H7 (cell line): ENCODE measurements around the gene KIF19. TPM values are rescaled to one million over a fixed set of nuclear protein-coding genes. Genes with fewer than 3 reads are reported as not detected.

ENCODE experiments used
- DNase-seq: peaks from one replicate; pipeline ENCODE4 v3.0.0; 2012
- H3K27me3 ChIP-seq: 2 replicates; pipeline ENCODE4 v1.6.0; 2011; ENCODE audit warnings: mild to moderate bottlenecking, low read length; ENCODE audit not compliant: control insufficient read depth, insufficient read depth
- H3K36me3 ChIP-seq: replicated peaks from 2 replicates; pipeline ENCODE4 v1.5.1; 2011; ENCODE audit warnings: low read length; ENCODE audit not compliant: control insufficient read depth, insufficient read depth
- H3K4me3 ChIP-seq: 2 replicates; pipeline ENCODE4 v1.5.1; 2011; ENCODE audit warnings: low read depth, mild to moderate bottlenecking, control low read depth, low read length, moderate library complexity; ENCODE audit not compliant: insufficient read depth
- total RNA-seq: library from RNA; depleted of rRNA; stranded (reverse); fragments of >200 nt; shearing (Covaris generic); gene quantifications from 2 replicates; pipeline ENCODE4 v1.2.3, GENCODE V29; 2014

KIF19 gene
- total RNA-seq, 1 experiment from 2014 or later: 0.52 TPM

GRCh38 chr17:74373838-74374606 is 48.0 kb downstream of the KIF19 start:
- Histone ChIP-seq H3K4me3 (no peak overlapping the region), H3K36me3 (no peaks in the 10 kb centered on the region), H3K27me3 (no peaks in the 10 kb centered on the region)
- peak; percentile 56 for DNase-seq

GRCh38 chr17:74374858-74375257 is 48.8 kb downstream of the KIF19 start:
- H3K4me3 ChIP-seq: no peak overlapping the region
- no peaks in the 10 kb centered on the region for H3K27me3 ChIP-seq
- no peak for DNase-seq
- H3K36me3 ChIP-seq: no peaks in the 10 kb centered on the region

GRCh38 chr17:74379495-74380085 is 53.6 kb downstream of the KIF19 start:
- DNase-seq: peak; percentile 97
- Histone ChIP-seq H3K4me3 (peak overlapping the region; percentile 24; the same call in 1 of the 2 replicates), H3K27me3 (no peaks in the 10 kb centered on the region), H3K36me3 (no peaks in the 10 kb centered on the region)

- Histone ChIP-seq H3K4me3 (no peak overlapping the region), H3K36me3 (no peaks in the 10 kb centered on the region), H3K27me3 (no peaks in the 10 kb centered on the region)
- peak; percentile 67 for DNase-seq
Observed at GRCh38 chr17:74380086-74380958, 54.3 kb downstream of the KIF19 start.

GRCh38 chr17:74380959-74381808 is 55.2 kb downstream of the KIF19 start:
- Histone ChIP-seq H3K27me3 (no peaks in the 10 kb centered on the region), H3K4me3 (no peak overlapping the region), H3K36me3 (no peaks in the 10 kb centered on the region)
- DNase-seq: no peak

- Histone ChIP-seq H3K4me3 (no peak overlapping the region), H3K36me3 (no peaks in the 10 kb centered on the region), H3K27me3 (no peaks in the 10 kb centered on the region)
- DNase-seq: no peak
Observed at GRCh38 chr17:74383141-74383540, 57.1 kb downstream of the KIF19 start.

- no peak for DNase-seq
- Histone ChIP-seq H3K4me3 (no peak overlapping the region), H3K36me3 (no peaks in the 10 kb centered on the region), H3K27me3 (no peaks in the 10 kb centered on the region)
Observed at GRCh38 chr17:74385201-74385600, 59.2 kb downstream of the KIF19 start.

- H3K36me3 ChIP-seq: no peaks in the 10 kb centered on the region
- H3K27me3 ChIP-seq: no peaks in the 10 kb centered on the region
- DNase-seq: no peak
- no peak overlapping the region for H3K4me3 ChIP-seq
Observed at GRCh38 chr17:74386386-74386785, 60.4 kb downstream of the KIF19 start.

- peak; percentile 80 for DNase-seq
- Histone ChIP-seq H3K36me3 (no peaks in the 10 kb centered on the region), H3K4me3 (no peak overlapping the region), H3K27me3 (no peaks in the 10 kb centered on the region)
Observed at GRCh38 chr17:74387365-74388218, 61.6 kb downstream of the KIF19 start.

- Histone ChIP-seq H3K27me3 (no peaks in the 10 kb centered on the region), H3K4me3 (no peak overlapping the region), H3K36me3 (no peaks in the 10 kb centered on the region)
- DNase-seq: no peak
Observed at GRCh38 chr17:74389084-74389753, 63.2 kb downstream of the KIF19 start.

GRCh38 chr17:74389937-74390679 is 64.1 kb downstream of the KIF19 start:
- H3K4me3 ChIP-seq: no peak overlapping the region
- H3K36me3 ChIP-seq: no peaks in the 10 kb centered on the region
- no peak for DNase-seq
- no peaks in the 10 kb centered on the region for H3K27me3 ChIP-seq
